Activated CD4-positive, alpha-beta T cell treated with anti-CD3 and anti-CD28 coated beads, Interleukin-2, amount 10 ng/mL, durations not matched to agents 7 days and 5 days (primary cell): Measurements from ENCODE around the gene THOC5. TPM values are rescaled to one million over a fixed set of nuclear protein-coding genes. Genes with fewer than 3 reads are reported as not detected.
A peak's percentile ranks its signal among the peaks of the same experiment; 100 is the strongest.
"Not testable (repeated sequence)": the region's sequence is repeated elsewhere in the genome, so short reads cannot be mapped to it uniquely, and the experiment has no call there.

Experiments
- CTCF ChIA-PET: fragments of 350-600 bp; sonication (Branson Sonifier 250); formaldehyde crosslinking; loops from one replicate; lab custom pipeline; 2021; ENCODE audit warnings: antibody characterized with exemption; lab: Charles Lee
- POLR2A ChIA-PET: fragments of 350-600 bp; sonication (Branson Sonifier 250); formaldehyde crosslinking; loops from one replicate; lab custom pipeline; 2021; ENCODE audit warnings: antibody characterized with exemption; lab: Charles Lee
- DNase-seq: peaks from one replicate; pipeline ENCODE4 v3.0.0-alpha.2; 2020
- H3K27ac Mint-ChIP-seq: one replicate; pipeline ENCODE4 v1.8.0; 2021; ENCODE audit warnings: mild to moderate bottlenecking, moderate library complexity, mixed read lengths
- H3K27me3 Mint-ChIP-seq: one replicate; pipeline ENCODE4 v1.8.0; 2021; ENCODE audit warnings: mixed read lengths
- H3K36me3 Mint-ChIP-seq: one replicate; pipeline ENCODE4 v1.8.0; 2021; ENCODE audit warnings: low read depth, mixed read lengths
- H3K4me1 Mint-ChIP-seq: one replicate; pipeline ENCODE4 v1.8.0; 2021; ENCODE audit warnings: mixed read lengths
- H3K4me3 Mint-ChIP-seq: one replicate; pipeline ENCODE4 v1.8.0; 2021; ENCODE audit warnings: mild to moderate bottlenecking, moderate library complexity, mixed read lengths
- H3K9me3 Mint-ChIP-seq: one replicate; pipeline ENCODE4 v1.8.0; 2021; ENCODE audit warnings: mixed read lengths
- total RNA-seq, 2 experiments: library from RNA; stranded (reverse); gene quantifications; one replicate each; pipeline ENCODE4 v1.2.3, GENCODE V29; 2021

Gene THOC5
- total RNA-seq, 2 experiments from 2014 or later = 48.6 to 61.5 TPM

DNA sequence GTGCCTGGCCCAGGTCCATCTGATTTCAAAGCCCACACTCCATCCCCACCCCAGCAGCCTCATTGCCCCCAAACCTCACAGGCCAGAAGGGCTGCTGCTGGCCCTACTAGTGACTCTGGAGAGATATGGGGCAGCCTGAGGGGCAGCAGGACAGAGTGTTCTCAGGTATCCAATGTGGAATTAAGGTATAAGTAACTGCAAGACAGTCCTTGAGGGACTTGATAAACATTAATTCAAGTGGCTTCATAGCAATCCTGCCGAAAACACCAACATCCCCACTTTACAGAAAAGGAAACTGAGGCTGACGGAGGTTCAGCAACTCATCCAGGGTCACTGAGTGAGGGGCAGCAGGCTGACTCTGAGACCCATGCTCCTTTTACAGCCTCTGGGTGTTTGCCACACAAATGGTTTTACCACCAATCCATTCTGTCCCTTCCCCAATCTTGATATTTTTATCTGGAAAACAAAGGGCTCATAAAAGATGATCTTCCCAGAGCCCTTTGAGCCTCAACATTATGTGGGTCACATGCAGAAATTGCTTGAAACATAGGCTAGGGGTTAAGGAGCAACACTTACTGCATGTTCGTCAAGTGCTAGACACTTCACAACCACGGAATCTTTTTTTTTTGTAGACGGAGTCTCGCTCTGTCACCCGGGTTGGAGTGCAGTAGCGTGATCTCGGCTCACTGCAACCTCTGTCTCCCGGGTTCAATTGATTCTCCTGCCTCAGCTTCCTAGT lies 25.1 kb upstream of the THOC5 start:
- no peak for DNase-seq
- no peak overlapping the region for H3K27ac Mint-ChIP-seq
- H3K4me3 Mint-ChIP-seq = no peak overlapping the region
- no peaks in the 10 kb centered on the region for H3K9me3 Mint-ChIP-seq
- H3K36me3 Mint-ChIP-seq = no peaks in the 10 kb centered on the region
- POLR2A ChIA-PET = no interaction called here
- peaks cover 27% of the 10 kb centered on the region for H3K4me1 Mint-ChIP-seq
- CTCF ChIA-PET = interaction anchor here (1.1 kb wide), 1 partner anchor 8 kb away, joined by 5 read pairs; no protein-coding TSS in a partner anchor
- no peaks in the 10 kb centered on the region for H3K27me3 Mint-ChIP-seq

DNA sequence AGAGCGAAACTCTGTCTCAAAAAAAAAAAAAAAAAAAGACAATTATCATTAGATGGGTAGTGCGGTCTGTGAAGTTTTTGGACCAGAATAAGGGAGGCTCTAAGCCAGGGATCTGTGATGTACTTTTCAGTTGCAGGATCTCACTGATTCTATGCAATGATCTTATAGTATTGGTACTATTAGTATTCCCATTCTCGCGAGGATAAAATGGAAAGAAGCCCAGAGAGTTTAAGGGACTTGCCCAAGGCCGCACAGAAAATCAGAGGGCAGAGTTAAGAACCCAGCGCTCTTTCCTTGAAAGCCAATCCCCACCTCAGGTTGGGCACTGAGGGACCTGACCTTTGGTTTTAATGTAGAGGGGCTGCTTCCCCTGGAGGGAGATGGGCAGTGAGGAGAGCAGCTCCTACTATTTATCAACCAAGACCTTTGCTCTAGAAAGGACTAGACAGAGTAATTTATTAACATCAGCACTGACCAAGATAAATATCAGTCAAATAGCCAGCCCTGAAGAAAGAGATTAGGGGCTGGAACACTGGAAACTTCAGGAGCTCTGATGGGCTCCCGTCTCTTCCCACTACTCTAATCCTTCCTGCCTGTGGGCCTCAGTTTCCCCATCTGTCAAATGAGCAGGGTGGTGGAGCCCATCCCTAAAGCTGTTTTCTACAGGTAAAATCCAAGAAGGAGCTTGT lies 21.3 kb upstream of the THOC5 start:
- Mint-ChIP-seq H3K27ac (no peak overlapping the region), H3K9me3 (no peaks in the 10 kb centered on the region), H3K4me3 (no peak overlapping the region), H3K27me3 (no peaks in the 10 kb centered on the region), H3K4me1 (peaks cover 5% of the 10 kb centered on the region), H3K36me3 (no peaks in the 10 kb centered on the region)
- ChIA-PET CTCF (interaction anchor here (0.6 to 0.8 kb wide), 3 partner anchors 32 to 473 kb away, joined by 3 to 4 read pairs (median 3); no protein-coding TSS in a partner anchor), POLR2A (no interaction called here)
- DNase-seq = no peak

- no peak overlapping the region for H3K27ac Mint-ChIP-seq
- POLR2A ChIA-PET = no interaction called here
Measured at GRCh38 chr22:29570912-29571549, 17.5 kb upstream of the THOC5 start.

DNA sequence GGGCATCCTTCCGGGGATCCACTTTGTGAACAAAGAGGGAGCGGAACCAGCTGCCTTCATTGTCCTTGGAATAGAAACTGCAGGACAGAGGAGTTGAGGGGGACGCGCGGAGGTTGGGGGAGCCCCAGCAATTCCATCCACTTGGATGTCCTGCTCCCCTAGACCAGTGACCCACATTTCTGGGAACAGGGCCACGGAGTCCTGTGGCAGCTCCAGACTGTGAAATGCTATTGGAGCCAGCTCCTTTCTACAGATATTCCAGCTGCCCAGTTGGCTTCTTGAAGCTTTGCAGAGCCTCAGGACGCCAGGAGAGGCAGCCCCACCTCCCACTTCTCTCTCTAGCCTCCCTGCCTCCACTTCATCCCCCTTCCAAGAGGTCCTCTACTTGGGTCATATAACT lies 16.9 kb upstream of the THOC5 start:
- Mint-ChIP-seq H3K27ac (no peak overlapping the region), H3K4me3 (no peak overlapping the region), H3K9me3 (no peaks in the 10 kb centered on the region), H3K36me3 (no peaks in the 10 kb centered on the region), H3K4me1 (no peaks in the 10 kb centered on the region), H3K27me3 (no peaks in the 10 kb centered on the region)
- POLR2A ChIA-PET = no interaction called here
- CTCF ChIA-PET = interaction anchor here (1.1 to 1.5 kb wide), 3 partner anchors 9 to 28 kb away, joined by 3 to 5 read pairs (median 5); no protein-coding TSS in a partner anchor
- DNase-seq = no peak

More at GRCh38 chr22:29570912-29571549, 17.5 kb upstream of the THOC5 start:
- DNase-seq = no peak
- Mint-ChIP-seq H3K4me3 (no peak overlapping the region), H3K9me3 (no peaks in the 10 kb centered on the region), H3K4me1 (no peaks in the 10 kb centered on the region), H3K36me3 (no peaks in the 10 kb centered on the region), H3K27me3 (no peaks in the 10 kb centered on the region)
- CTCF ChIA-PET = interaction anchor here (1.4 to 1.5 kb wide), 2 partner anchors 19 to 29 kb away, joined by 3 to 5 read pairs; no protein-coding TSS in a partner anchor

- Mint-ChIP-seq H3K27me3 (no peaks in the 10 kb centered on the region), H3K27ac (no peak overlapping the region), H3K4me1 (no peaks in the 10 kb centered on the region), H3K36me3 (no peaks in the 10 kb centered on the region), H3K4me3 (no peak overlapping the region), H3K9me3 (no peaks in the 10 kb centered on the region)
- no peak for DNase-seq
- ChIA-PET POLR2A (no interaction called here), CTCF (no interaction called here)
Measured at GRCh38 chr22:29569011-29569678, 15.6 kb upstream of the THOC5 start.

GRCh38 chr22:29567338-29567737 lies 13.8 kb upstream of the THOC5 start:
- POLR2A ChIA-PET = no interaction called here
- no peaks in the 10 kb centered on the region for H3K27me3 Mint-ChIP-seq

GRCh38 chr22:29566513-29566912 lies 13.0 kb upstream of the THOC5 start:
- H3K4me1 Mint-ChIP-seq, H3K4me3 Mint-ChIP-seq, DNase-seq, H3K36me3 Mint-ChIP-seq, H3K9me3 Mint-ChIP-seq, POLR2A ChIA-PET, H3K27me3 Mint-ChIP-seq, H3K27ac Mint-ChIP-seq: not testable (repeated sequence)
- CTCF ChIA-PET = interaction anchor here (1.7 kb wide), 1 partner anchor 12 kb away, joined by 6 read pairs; the partner anchor contains the start of gene THOC5

More at GRCh38 chr22:29567338-29567737, 13.8 kb upstream of the THOC5 start:
- Mint-ChIP-seq H3K4me3 (no peak overlapping the region), H3K9me3 (no peaks in the 10 kb centered on the region), H3K36me3 (no peaks in the 10 kb centered on the region), H3K4me1 (no peaks in the 10 kb centered on the region), H3K27ac (no peak overlapping the region)
- DNase-seq = no peak
- CTCF ChIA-PET = interaction anchor here (1.7 kb wide), 1 partner anchor 13 kb away, joined by 6 read pairs; the partner anchor contains the start of gene THOC5

DNA sequence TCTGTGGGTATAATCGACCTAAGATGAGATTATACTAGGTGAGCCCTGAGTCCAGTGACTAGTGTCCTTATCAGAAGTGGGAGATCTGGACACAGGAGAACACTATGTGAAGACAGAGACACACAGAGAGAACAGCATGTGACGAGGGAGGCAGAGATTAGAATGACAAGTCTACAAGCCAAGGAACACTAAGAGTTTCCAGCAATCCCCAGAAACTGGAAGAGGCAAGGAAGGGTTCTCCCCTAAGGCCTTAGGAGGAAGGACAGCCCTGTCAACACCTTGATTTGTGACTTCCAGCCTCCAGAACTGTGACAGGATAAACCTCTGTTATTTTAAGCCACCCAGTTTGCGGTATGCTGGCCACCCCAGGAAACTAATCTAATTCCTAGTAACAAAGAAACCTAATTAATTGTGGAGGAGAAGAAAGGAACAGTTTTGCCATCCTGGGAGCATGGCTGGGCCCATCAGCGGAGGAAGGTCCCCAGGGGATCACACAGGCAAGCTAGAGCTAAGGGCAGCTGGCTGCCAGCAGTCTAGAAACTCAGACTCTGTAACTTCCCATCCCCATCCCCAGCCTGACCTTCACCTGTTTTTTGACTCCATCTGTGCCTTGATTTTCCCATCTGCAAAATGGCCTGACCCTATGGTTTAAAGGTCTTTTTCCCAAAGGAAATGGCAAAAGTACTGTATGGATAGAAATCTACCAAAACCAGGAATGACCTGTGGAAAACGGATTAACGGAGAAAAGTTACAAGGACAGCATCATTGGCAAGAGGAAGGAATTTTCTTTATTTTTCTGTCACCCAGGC lies 10.3 kb upstream of the THOC5 start:
- POLR2A ChIA-PET = no interaction called here
- no peak for DNase-seq
- Mint-ChIP-seq H3K27me3 (no peaks in the 10 kb centered on the region), H3K36me3 (peaks cover 1% of the 10 kb centered on the region), H3K9me3 (no peaks in the 10 kb centered on the region), H3K4me3 (no peak overlapping the region), H3K27ac (no peak overlapping the region), H3K4me1 (no peaks in the 10 kb centered on the region)
- CTCF ChIA-PET = interaction anchor here (0.6 to 2.2 kb wide), 4 partner anchors 10 to 39 kb away, joined by 3 to 6 read pairs (median 5); partner anchors contain the start of gene THOC5

DNA sequence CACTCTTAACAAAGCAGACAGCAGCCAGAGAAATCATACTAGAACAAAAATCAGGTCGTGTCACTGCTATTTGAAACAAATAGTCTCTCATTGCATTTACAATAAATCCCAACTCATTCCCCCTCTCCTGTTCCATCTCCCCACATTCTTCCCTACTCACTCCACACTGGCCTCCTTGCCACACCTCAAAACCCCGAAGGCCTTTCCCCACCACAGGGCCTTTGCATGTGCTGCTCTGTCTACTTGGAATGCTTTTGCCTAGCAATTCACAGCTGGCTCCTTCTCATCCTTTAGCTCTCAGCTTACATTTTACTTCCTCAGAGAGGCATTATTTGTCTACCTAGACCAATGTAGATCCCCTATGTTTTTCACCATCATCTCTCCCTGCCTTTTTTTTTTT lies 6.3 kb upstream of the THOC5 start:
- ChIA-PET POLR2A (no interaction called here), CTCF (no interaction called here)
- Mint-ChIP-seq H3K4me1 (peaks cover 3% of the 10 kb centered on the region), H3K9me3 (no peaks in the 10 kb centered on the region), H3K36me3 (peaks cover 15% of the 10 kb centered on the region), H3K27ac (peak overlapping the region; percentile 60), H3K4me3 (no peak overlapping the region), H3K27me3 (no peaks in the 10 kb centered on the region)
- no peak for DNase-seq

- no peaks in the 10 kb centered on the region for H3K9me3 Mint-ChIP-seq
- CTCF ChIA-PET = no interaction called here
- peaks cover 15% of the 10 kb centered on the region for H3K36me3 Mint-ChIP-seq
- DNase-seq = no peak
- peaks cover 6% of the 10 kb centered on the region for H3K4me1 Mint-ChIP-seq
- no peak overlapping the region for H3K4me3 Mint-ChIP-seq
- no peak overlapping the region for H3K27ac Mint-ChIP-seq
- H3K27me3 Mint-ChIP-seq = no peaks in the 10 kb centered on the region
- POLR2A ChIA-PET = no interaction called here
Measured at GRCh38 chr22:29559030-29559429, 5.5 kb upstream of the THOC5 start.

DNA sequence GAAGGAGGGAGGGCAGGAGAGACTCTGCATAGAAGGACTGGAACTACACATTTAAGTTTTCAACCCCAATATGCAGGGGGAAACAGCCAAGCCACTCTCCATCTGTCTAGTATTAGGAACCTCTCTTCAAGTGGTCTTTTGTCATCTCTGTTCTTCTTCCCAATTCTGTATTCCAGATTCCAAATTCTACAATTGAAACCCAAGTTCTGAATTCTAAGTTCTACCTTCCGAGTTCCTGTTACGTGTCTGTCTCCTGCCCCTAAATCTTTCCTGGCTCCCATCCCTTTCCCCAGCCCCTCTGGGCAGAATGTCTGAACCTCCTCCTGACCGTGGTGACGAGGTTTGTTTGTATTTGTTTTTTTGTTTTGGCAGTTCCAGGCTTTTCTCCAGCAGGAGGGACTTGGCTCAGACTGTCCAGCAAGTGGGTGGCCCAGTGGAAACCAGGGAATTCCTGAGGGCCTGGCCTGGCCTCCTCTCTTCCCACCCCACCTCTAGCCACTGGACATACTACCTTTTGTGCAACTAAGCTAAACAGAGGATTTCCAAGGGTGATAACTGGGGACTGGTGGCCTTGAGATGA lies 1.6 kb upstream of the THOC5 start:
- no peak overlapping the region for H3K4me3 Mint-ChIP-seq
- H3K27me3 Mint-ChIP-seq = no peaks in the 10 kb centered on the region
- H3K27ac Mint-ChIP-seq = peak overlapping the region; percentile 92
- peaks cover 25% of the 10 kb centered on the region for H3K36me3 Mint-ChIP-seq
- ChIA-PET POLR2A (no interaction called here), CTCF (interaction anchor here (1.2 to 2.2 kb wide), 2 partner anchors 12 to 55 kb away, joined by 3 to 6 read pairs; no protein-coding TSS in a partner anchor)
- H3K9me3 Mint-ChIP-seq = no peaks in the 10 kb centered on the region
- H3K4me1 Mint-ChIP-seq = peaks cover 22% of the 10 kb centered on the region
- DNase-seq = no peak
